Neural cell (in vitro differentiated cells): ENCODE data around the gene ZNF396. TPM values are rescaled to one million over a fixed set of nuclear protein-coding genes. Genes with fewer than 3 reads are reported as not detected.

ENCODE experiments used
- H2AFZ ChIP-seq: fragments of 200-600, 300-800 bp; sonication (generic), shearing (Covaris generic); 2 replicates; pipeline ENCODE4 v1.6.0; 2014; ENCODE audit warnings: low read depth, mild to moderate bottlenecking, antibody characterized with exemption, low read length, moderate library complexity
- H3F3A ChIP-seq: fragments of 200-600 bp; shearing (Covaris generic); 2 replicates; pipeline ENCODE4 v1.6.1; 2016; ENCODE audit warnings: mild to moderate bottlenecking, moderate library complexity, mixed read lengths, antibody characterized with exemption, low read length; ENCODE audit not compliant: insufficient read depth, poor library complexity, severe bottlenecking
- H3K27ac ChIP-seq: fragments of 200-600, 300-800 bp; sonication (generic), shearing (Covaris generic); 2 replicates; pipeline ENCODE4 v1.5.1; 2014; ENCODE audit warnings: mild to moderate bottlenecking, low read length, moderate library complexity
- H3K27me3 ChIP-seq: fragments of 300-800, 200-600 bp; sonication (generic), shearing (Covaris generic); 2 replicates; pipeline ENCODE4 v1.6.0; 2014; ENCODE audit warnings: mild to moderate bottlenecking, low read depth, low read length, moderate library complexity; ENCODE audit not compliant: insufficient read depth
- H3K36me3 ChIP-seq: fragments of 300-800, 200-600 bp; sonication (generic), shearing (Covaris generic); 2 replicates; pipeline ENCODE4 v1.5.1; 2014; ENCODE audit warnings: mild to moderate bottlenecking, antibody characterized with exemption, low read length, moderate library complexity; ENCODE audit not compliant: insufficient read depth
- H3K4me2 ChIP-seq: fragments of 300-800, 200-600 bp; sonication (generic), shearing (Covaris generic); 2 replicates; pipeline ENCODE4 v1.6.0; 2014; ENCODE audit warnings: mild to moderate bottlenecking, low read length
- H3K4me3 ChIP-seq: fragments of 300-800, 200-600 bp; sonication (generic), shearing (Covaris generic); 2 replicates; pipeline ENCODE4 v1.5.1; 2014; ENCODE audit warnings: mild to moderate bottlenecking, low read length, moderate library complexity
- H3K79me2 ChIP-seq: fragments of 200-600 bp; shearing (Covaris generic); replicated peaks from 2 replicates; pipeline ENCODE4 v1.6.0; 2014; ENCODE audit warnings: mild to moderate bottlenecking, low read length, moderate library complexity; ENCODE audit not compliant: insufficient read depth
- H3K9ac ChIP-seq: fragments of 300-800, 200-600 bp; sonication (generic), shearing (Covaris generic); 2 replicates; pipeline ENCODE4 v1.6.1; 2016; ENCODE audit warnings: mild to moderate bottlenecking, low read length, mixed read lengths
- H3K9me2 ChIP-seq: fragments of 200-600 bp; shearing (Covaris generic); 2 replicates; pipeline ENCODE4 v1.6.1; 2016; ENCODE audit warnings: mild to moderate bottlenecking, low read length, mixed read lengths; ENCODE audit not compliant: insufficient read depth
- H3K9me3 ChIP-seq: fragments of 200-600, 300-800 bp; sonication (generic), shearing (Covaris generic); 2 replicates; pipeline ENCODE4 v1.6.1; 2016; ENCODE audit warnings: mild to moderate bottlenecking, mixed run types, low read length, moderate library complexity, mixed read lengths
- H4K20me1 ChIP-seq: fragments of 200-600 bp; shearing (Covaris generic); 2 replicates; pipeline ENCODE4 v1.6.1; 2016; ENCODE audit warnings: mild to moderate bottlenecking, mixed run types; ENCODE audit not compliant: insufficient read depth
- CTCF ChIP-seq: fragments of 450-650 bp; IDR thresholded peaks from 2 replicates; pipeline ENCODE4 v1.5.1; 2014; ENCODE audit warnings: antibody characterized with exemption, mild to moderate bottlenecking, moderate library complexity; ENCODE audit not compliant: poor library complexity, severe bottlenecking
- EP300 ChIP-seq: fragments of 450-650 bp; conservative IDR thresholded peaks from 2 replicates; pipeline ENCODE4 v1.6.1; 2014; ENCODE audit warnings: antibody characterized with exemption, mild to moderate bottlenecking, moderate library complexity; ENCODE audit not compliant: poor library complexity, severe bottlenecking
- EZH2 ChIP-seq: fragments of 200-600, 300-800 bp; shearing (Covaris generic), sonication (generic); IDR thresholded peaks from 2 replicates; pipeline ENCODE4 v1.6.1; 2014; ENCODE audit warnings: antibody characterized with exemption, low read length, borderline replicate concordance, mild to moderate bottlenecking; ENCODE audit not compliant: insufficient read depth, poor library complexity, severe bottlenecking
- MXI1 ChIP-seq: fragments of 450-650 bp; conservative IDR thresholded peaks from 2 replicates; pipeline ENCODE4 v1.6.1; 2014; ENCODE audit warnings: antibody characterized with exemption, mild to moderate bottlenecking; ENCODE audit not compliant: poor library complexity, severe bottlenecking
- POLR2AphosphoS5 ChIP-seq: IDR thresholded peaks from 2 replicates; pipeline ENCODE4 v1.6.1; 2012
- RAD21 ChIP-seq: fragments of 450-650 bp; conservative IDR thresholded peaks from 2 replicates; pipeline ENCODE4 v1.6.1; 2014; ENCODE audit warnings: antibody characterized with exemption, mild to moderate bottlenecking, moderate library complexity
- REST ChIP-seq: IDR thresholded peaks from 2 replicates; pipeline ENCODE4 v1.6.1; 2012; ENCODE audit warnings: borderline replicate concordance
- SMC3 ChIP-seq: fragments of 450-650 bp; conservative IDR thresholded peaks from 2 replicates; pipeline ENCODE4 v1.6.1; 2014; ENCODE audit warnings: antibody characterized with exemption, mild to moderate bottlenecking, moderate library complexity; ENCODE audit not compliant: poor library complexity
- TAF1 ChIP-seq: IDR thresholded peaks from 2 replicates; pipeline ENCODE4 v1.6.1; 2012; ENCODE audit warnings: low read depth
- polyA plus RNA-seq: library from polyadenylated mRNA; depleted of rRNA; stranded (reverse); fragments of >200 nt; gene quantifications from 2 replicates; pipeline ENCODE4 v1.2.3, GENCODE V29; 2014

The ZNF396 gene
- polyA plus RNA-seq, 1 donor from 2014 or later, result 0.92 TPM

DNA sequence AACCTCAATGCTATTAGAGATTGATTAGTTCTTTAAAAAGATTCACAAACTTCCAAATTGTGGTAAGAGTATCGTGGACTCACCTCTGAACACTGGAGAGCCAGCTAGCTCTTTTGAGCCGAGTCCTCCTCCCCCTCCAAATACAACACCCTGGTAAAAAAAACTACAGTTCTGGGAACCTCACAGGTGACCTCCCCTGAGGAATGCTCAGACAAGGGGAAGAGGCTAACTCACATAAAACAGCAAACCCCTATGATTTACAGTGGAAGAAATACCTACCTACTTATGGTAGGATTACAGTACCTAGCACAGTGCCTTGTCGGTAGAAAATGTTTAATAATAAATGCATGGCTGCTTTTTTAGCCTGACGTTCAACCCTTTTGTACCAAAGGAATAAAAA lies 41.3 kb downstream of the ZNF396 start:
- Histone ChIP-seq H3K9me2 (no peaks in the 10 kb centered on the region), H3K4me2 (no peak overlapping the region), H3K27ac (no peak overlapping the region), H3F3A (no peaks in the 10 kb centered on the region), H3K27me3 (no peaks in the 10 kb centered on the region), H2AFZ (no peak overlapping the region), H3K36me3 (peaks cover 20% of the 10 kb centered on the region), H3K79me2 (peaks cover 30% of the 10 kb centered on the region), H3K9ac (no peak overlapping the region), H4K20me1 (peaks cover 4% of the 10 kb centered on the region), H3K4me3 (no peak overlapping the region), H3K9me3 (no peaks in the 10 kb centered on the region)
- TF ChIP-seq EP300 (no peak), REST (no peak), RAD21 (no peak), SMC3 (no peak), EZH2 (no peak), POLR2AphosphoS5 (no peak), TAF1 (no peak), CTCF (no peak), MXI1 (no peak)

DNA sequence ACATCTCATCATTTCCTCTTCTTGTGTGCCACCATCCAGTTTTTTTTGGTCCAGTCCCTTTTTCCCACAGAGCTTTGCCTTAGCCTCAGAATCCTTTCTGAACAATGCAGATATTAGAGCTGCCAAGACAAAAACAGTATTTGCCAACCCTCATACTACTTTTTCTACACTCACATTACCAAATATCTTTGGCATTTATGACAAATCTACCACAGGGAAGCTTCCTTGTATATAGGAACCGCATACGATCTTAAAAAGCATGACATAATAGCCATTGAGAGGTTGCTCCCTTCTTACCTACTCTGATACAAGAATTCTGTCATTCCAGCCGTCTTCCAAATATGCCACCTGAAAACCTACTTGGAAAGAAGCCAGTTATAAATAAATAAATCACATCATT lies 42.3 kb downstream of the ZNF396 start:
- no peaks in the 10 kb centered on the region for H3K27me3 ChIP-seq
- H3F3A ChIP-seq, result no peaks in the 10 kb centered on the region
- no peak overlapping the region for H3K4me2 ChIP-seq
- H3K9me2 ChIP-seq, result no peaks in the 10 kb centered on the region
- peaks cover 4% of the 10 kb centered on the region for H4K20me1 ChIP-seq
- H3K9me3 ChIP-seq, result no peaks in the 10 kb centered on the region
- H3K9ac ChIP-seq, result no peak overlapping the region
- TF ChIP-seq REST (no peak), SMC3 (no peak), RAD21 (no peak), EP300 (no peak), CTCF (no peak), MXI1 (no peak), POLR2AphosphoS5 (no peak), TAF1 (no peak), EZH2 (no peak)
- H3K4me3 ChIP-seq, result no peak overlapping the region
- H3K27ac ChIP-seq, result no peak overlapping the region
- peaks cover 20% of the 10 kb centered on the region for H3K79me2 ChIP-seq
- no peak overlapping the region for H2AFZ ChIP-seq
- H3K36me3 ChIP-seq, result peaks cover 16% of the 10 kb centered on the region
